A673 (cell line): ENCODE measurements around the gene MVP. TPM values are rescaled to one million over a fixed set of nuclear protein-coding genes. Genes with fewer than 3 reads are reported as not detected.

Source experiments
- BruUV-seq: library from RNA; stranded (reverse); fragments of 400-500 nt; replicated peaks from 2 replicates; lab custom pipeline; 2021; lab: Mats Ljungman, UMichigan
- CTCF ChIA-PET: fragments of 300-600 bp; sonication (Branson Sonifier 250); formaldehyde crosslinking; loops from one replicate; lab custom pipeline; 2022; ENCODE audit warnings: antibody characterized with exemption; lab: Charles Lee
- POLR2A ChIA-PET: fragments of 300-600 bp; sonication (Branson Sonifier 250); formaldehyde crosslinking; loops from one replicate; lab custom pipeline; 2022; ENCODE audit warnings: antibody characterized with exemption; ENCODE audit not compliant: low non-redundant PET; lab: Charles Lee
- DNase-seq: peaks from one replicate; pipeline ENCODE4 v3.0.0-alpha.2; 2015; ENCODE audit warnings: low spot score
- H3K27ac ChIP-seq: fragments of 200-600 bp; sonication (generic); 2 replicates; pipeline ENCODE4 v1.5.1; 2016; ENCODE audit warnings: mixed run types, low read depth, mild to moderate bottlenecking, mixed read lengths, antibody characterized with exemption, low read length; ENCODE audit not compliant: poor library complexity, severe bottlenecking
- H3K27me3 ChIP-seq: fragments of 200-600 bp; sonication (generic); replicated peaks from 2 replicates; pipeline ENCODE4 v1.6.1; 2017; ENCODE audit warnings: mixed run types, low read depth, mild to moderate bottlenecking, mixed read lengths, antibody characterized with exemption, low read length; ENCODE audit not compliant: insufficient read depth, poor library complexity
- H3K36me3 ChIP-seq: fragments of 200-600 bp; sonication (generic); 2 replicates; pipeline ENCODE4 v1.6.1; 2016; ENCODE audit warnings: mixed run types, mild to moderate bottlenecking, mixed read lengths, antibody characterized with exemption, low read length; ENCODE audit not compliant: insufficient read depth, poor library complexity, severe bottlenecking
- H3K4me1 ChIP-seq: fragments of 200-600 bp; sonication (generic); 2 replicates; pipeline ENCODE4 v1.6.1; 2017; ENCODE audit warnings: mixed run types, mild to moderate bottlenecking, mixed read lengths, antibody characterized with exemption, low read length; ENCODE audit not compliant: insufficient read depth, poor library complexity, severe bottlenecking
- H3K4me3 ChIP-seq: fragments of 200-600 bp; sonication (generic); 2 replicates; pipeline ENCODE4 v1.5.1; 2016; ENCODE audit warnings: low read depth, mixed run types, mild to moderate bottlenecking, mixed read lengths, low read length; ENCODE audit not compliant: poor library complexity, severe bottlenecking
- H3K9me3 ChIP-seq: fragments of 200-600 bp; sonication (generic); 2 replicates; pipeline ENCODE4 v1.6.1; 2016; ENCODE audit warnings: mixed run types, low read depth, mild to moderate bottlenecking, mixed read lengths, antibody characterized with exemption, low read length; ENCODE audit not compliant: poor library complexity, severe bottlenecking
- CTCF ChIP-seq: fragments of 300-800, 200-600 bp; sonication (generic); conservative IDR thresholded peaks from 2 replicates; pipeline ENCODE4 v1.5.1; 2017; ENCODE audit warnings: low read depth, mild to moderate bottlenecking, antibody characterized with exemption, low read length, moderate library complexity, mixed read lengths
- EZH2 ChIP-seq: fragments of 200-600 bp; sonication (generic); IDR thresholded peaks from 2 replicates; pipeline ENCODE4 v1.6.1; 2017; ENCODE audit warnings: borderline replicate concordance, low read depth, mild to moderate bottlenecking, mixed read lengths, antibody characterized with exemption, low read length; ENCODE audit not compliant: poor library complexity, severe bottlenecking
- intact Hi-C: fragments of 100-400 bp; cut with micrococcal nuclease; formaldehyde crosslinking; loops from one replicate; pipeline ENCODE4 v1.10.0; 2022; ENCODE audit not compliant: unreplicated experiment
- total RNA-seq: library from RNA; stranded (reverse); gene quantifications from 2 replicates; pipeline ENCODE4 v1.2.3, GENCODE V29; 2021

MVP gene
- total RNA-seq, 1 experiment from 2014 or later = 5.6 TPM

- BruUV-seq = no TSS peak
- Histone ChIP-seq H3K9me3 (no peaks in the 10 kb centered on the region), H3K36me3 (peaks cover 69% of the 10 kb centered on the region), H3K4me1 (peaks cover 6% of the 10 kb centered on the region), H3K27me3 (no peaks in the 10 kb centered on the region), H3K27ac (no peak overlapping the region), H3K4me3 (no peak overlapping the region)
- TF ChIP-seq EZH2 (no peak), CTCF (no peak)
- DNase-seq = no peak
- intact Hi-C loops = no loop called here
- POLR2A ChIA-PET = interaction anchor here (0.6 kb wide), 1 partner anchor 1248 kb away, joined by 13 read pairs; no protein-coding TSS in a partner anchor
- CTCF ChIA-PET = no interaction called here
Measured at GRCh38 chr16:29802416-29802935, 17.8 kb upstream of the MVP start.

DNA sequence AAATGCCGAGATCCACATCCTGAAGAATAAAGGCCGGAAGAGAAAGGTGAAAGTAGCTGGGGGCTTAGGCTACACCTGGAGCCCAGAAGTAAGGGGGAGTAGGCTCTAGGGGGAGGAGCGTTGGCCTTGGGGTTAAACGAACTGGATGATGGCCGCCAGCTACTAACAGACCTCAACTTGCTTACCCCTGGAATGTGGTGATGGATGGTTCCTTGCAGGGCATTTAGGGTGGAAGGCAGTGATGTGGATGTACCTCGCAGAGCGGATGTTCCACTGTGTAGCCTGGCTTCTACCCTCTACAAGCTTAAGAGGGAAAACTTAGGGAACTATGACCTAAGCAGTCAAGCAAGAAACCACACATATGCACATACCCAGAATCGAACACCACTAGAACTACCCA, 16.2 kb upstream of the MVP start:
- Histone ChIP-seq H3K9me3 (no peaks in the 10 kb centered on the region), H3K27me3 (no peaks in the 10 kb centered on the region), H3K36me3 (peaks cover 63% of the 10 kb centered on the region), H3K27ac (peak overlapping the region; percentile 89), H3K4me3 (no peak overlapping the region), H3K4me1 (peaks cover 14% of the 10 kb centered on the region)
- ChIA-PET CTCF (interaction anchor here (0.6 kb wide), 1 partner anchor 227 kb away, joined by 5 read pairs; the partner anchor contains the start of gene TLCD3B), POLR2A (interaction anchor here (0.7 kb wide), 1 partner anchor 90 kb away, joined by 3 read pairs; no protein-coding TSS in a partner anchor)
- BruUV-seq = no TSS peak
- no peak for DNase-seq
- TF ChIP-seq CTCF (no peak), EZH2 (no peak)
- intact Hi-C loops = no loop called here

- CTCF ChIA-PET = interaction anchor here (0.6 to 0.7 kb wide), 3 partner anchors 104 to 226 kb away, joined by 4 to 5 read pairs (median 4); partner anchors contain the start of gene TLCD3B
- peaks cover 63% of the 10 kb centered on the region for H3K36me3 ChIP-seq
- H3K4me1 ChIP-seq = peaks cover 20% of the 10 kb centered on the region
- intact Hi-C loops = no loop called here
- POLR2A ChIA-PET = interaction anchor here (0.6 to 0.7 kb wide), 2 partner anchors 65 to 91 kb away, joined by 3 to 11 read pairs; no protein-coding TSS in a partner anchor
- H3K9me3 ChIP-seq = no peaks in the 10 kb centered on the region
- TF ChIP-seq CTCF (no peak), EZH2 (no peak)
- H3K27ac ChIP-seq = peak overlapping the region; percentile 89
- H3K4me3 ChIP-seq = peak overlapping the region; percentile 64
- TSS peak; percentile 54 for BruUV-seq
- peak; percentile 48 for DNase-seq
- H3K27me3 ChIP-seq = no peaks in the 10 kb centered on the region
Measured at GRCh38 chr16:29804455-29805231, 15.6 kb upstream of the MVP start.
